ENCODE results near the gene SUN1. TPM values are rescaled to one million over a fixed set of nuclear protein-coding genes. Genes with fewer than 3 reads are reported as not detected.
"Not testable (repeated sequence)": the region's sequence is repeated elsewhere in the genome, so short reads cannot be mapped to it uniquely, and the experiment has no call there.

Gene SUN1
- total and polyA plus RNA-seq, 2 of the 8 experiments (the other 6 are each of a cell fraction or from before 2014, with no cell fraction given): 108 to 158 TPM

DNA sequence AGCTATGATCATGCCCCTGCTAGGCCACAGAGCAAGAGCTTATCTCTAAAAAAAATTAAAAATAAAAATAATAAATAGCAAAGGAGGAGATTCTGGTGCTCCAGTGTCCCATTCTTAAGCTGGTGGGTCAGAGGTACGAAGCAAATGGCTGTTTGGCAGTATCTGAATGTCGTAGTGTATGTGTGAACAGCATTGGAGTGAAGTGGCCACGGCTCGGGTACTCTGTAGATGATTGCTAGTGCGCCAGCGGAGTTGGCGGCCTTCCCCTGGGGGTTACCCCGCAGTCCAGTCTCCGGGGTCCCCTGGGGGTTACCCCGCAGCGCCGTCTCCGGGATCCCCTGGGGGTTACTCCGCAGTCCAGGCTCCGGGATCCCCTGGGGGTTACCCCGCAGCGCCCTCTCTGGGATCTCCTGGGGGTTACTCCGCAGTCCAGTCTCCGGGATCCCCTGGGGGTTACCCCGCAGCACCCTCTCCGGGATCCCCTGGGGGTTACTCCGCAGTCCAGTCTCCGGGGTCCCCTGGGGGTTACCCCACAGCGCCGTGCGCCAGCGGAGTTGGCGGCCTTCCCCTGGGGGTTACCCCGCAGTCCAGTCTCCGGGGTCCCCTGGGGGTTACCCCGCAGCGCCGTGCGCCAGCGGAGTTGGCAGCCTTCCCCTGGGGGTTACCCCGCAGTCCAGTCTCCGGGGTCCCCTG lies 14.8 kb downstream of the SUN1 start:
- H3K4me1 ChIP-seq (replicated peaks in 1 of 4; ENCODE audit: control insufficient read depth in 3 of 4, insufficient read depth in 4 of 4, low read length in 3 of 4); H3K27me3 ChIP-seq (replicated peaks in 1 of 4; ENCODE audit: control insufficient read depth in 3 of 4, extremely low read depth in 1 of 4, insufficient read depth in 3 of 4, low read length in 3 of 4); H3K4ac ChIP-seq (replicated peaks; ENCODE audit: insufficient read length, low read depth, low read length); H3K27ac ChIP-seq (ENCODE audit: low read depth, low read length); H2AK5ac ChIP-seq (ENCODE audit: low read depth, low read length); H3K23me2 ChIP-seq (ENCODE audit: low read depth, low read length); H2BK20ac ChIP-seq (ENCODE audit: low read length); H4K8ac ChIP-seq (ENCODE audit: extremely low read depth, insufficient read depth, low read length); H3K4me2 ChIP-seq (ENCODE audit: insufficient read depth in 1 of 2, low read depth in 2 of 2, low read length in 2 of 2); FAIRE-seq; H2BK5ac ChIP-seq (ENCODE audit: low read depth, low read length); H4K91ac ChIP-seq (replicated peaks; ENCODE audit: insufficient read length, low read length); H2BK15ac ChIP-seq (ENCODE audit: low read length); H3K23ac ChIP-seq (ENCODE audit: insufficient read length); DNase-seq (ENCODE audit: low read depth in 1 of 2, low spot score in 2 of 2); H3K14ac ChIP-seq (ENCODE audit: insufficient read length); H2BK120ac ChIP-seq (replicated peaks; ENCODE audit: low read depth, low read length); H4K5ac ChIP-seq (ENCODE audit: insufficient read length, low read depth, low read length); H2BK12ac ChIP-seq (ENCODE audit: low read depth, low read length); H3K9ac ChIP-seq (replicated peaks in 1 of 4; ENCODE audit: extremely low read depth in 1 of 4, low read depth in 3 of 4, low read length in 3 of 4); H3K9me3 ChIP-seq (ENCODE audit: insufficient read depth in 2 of 2, low read depth in 1 of 2, low read length in 1 of 2); H3K18ac ChIP-seq (ENCODE audit: extremely low read depth, low read length); H3K4me3 ChIP-seq (ENCODE audit: extremely low read depth in 1 of 4, insufficient read depth in 2 of 4, low read depth in 3 of 4, low read length in 4 of 4); H3K79me1 ChIP-seq (ENCODE audit: low read depth, low read length); H2AFZ ChIP-seq (ENCODE audit: low read length); H3K56ac ChIP-seq (replicated peaks; ENCODE audit: insufficient read length, low read depth, low read length); H4K20me1 ChIP-seq (replicated peaks in 1 of 2; ENCODE audit: control insufficient read depth in 1 of 2, insufficient read depth in 2 of 2, low read length in 2 of 2): not testable (repeated sequence)
- ChIA-PET POLR2A (ENCODE audit: partially characterized antibody) (interaction anchor here (1.1 kb wide), 1 partner anchor 30 kb away, joined by 3 read pairs; no protein-coding TSS in a partner anchor), CTCF (ENCODE audit: partially characterized antibody) (interaction anchor here (0.6 to 1.5 kb wide), 5 partner anchors 10 to 639 kb away, joined by 3 to 7 read pairs (median 3); no protein-coding TSS in a partner anchor)
- peaks cover 0 to 29% of the 10 kb centered on the region in 2 experiments; a peak in 1 of 4 replicates for H3K79me2 ChIP-seq (ENCODE audit: control insufficient read depth in 1 of 2, insufficient read depth in 2 of 2, low read length in 2 of 2)
- peaks cover 11 to 60% (median 41%) of the 10 kb centered on the region in 4 experiments; a peak in 7 of 8 replicates for H3K36me3 ChIP-seq (ENCODE audit: control insufficient read depth in 2 of 4, insufficient read depth in 4 of 4, low read length in 3 of 4)
- WGBS, 2 experiments (ENCODE audit: extremely low coverage in 1 of 2, insufficient coverage in 1 of 2, insufficient read length in 1 of 2, insufficient replicate concordance in 2 of 2, low coverage in 1 of 2, low lambda C conversion rate in 2 of 2, missing lambda C conversion rate in 1 of 2): 99% methylated on average over 19 of the region's 37 CpGs; no CpG with 5 or more reads in 1 of the 2 experiments
